UCSD-AML1 (cell line): ENCODE results near the gene MEF2B.
"Not testable (repeated sequence)": the region's sequence is repeated elsewhere in the genome, so short reads cannot be mapped to it uniquely, and the experiment has no call there.

Experiments used
- DNase-seq: peaks from one replicate; lab custom pipeline; 2025; ENCODE audit not compliant: unreplicated experiment; lab: John Stamatoyannopoulos, UW

MEF2B gene

DNA sequence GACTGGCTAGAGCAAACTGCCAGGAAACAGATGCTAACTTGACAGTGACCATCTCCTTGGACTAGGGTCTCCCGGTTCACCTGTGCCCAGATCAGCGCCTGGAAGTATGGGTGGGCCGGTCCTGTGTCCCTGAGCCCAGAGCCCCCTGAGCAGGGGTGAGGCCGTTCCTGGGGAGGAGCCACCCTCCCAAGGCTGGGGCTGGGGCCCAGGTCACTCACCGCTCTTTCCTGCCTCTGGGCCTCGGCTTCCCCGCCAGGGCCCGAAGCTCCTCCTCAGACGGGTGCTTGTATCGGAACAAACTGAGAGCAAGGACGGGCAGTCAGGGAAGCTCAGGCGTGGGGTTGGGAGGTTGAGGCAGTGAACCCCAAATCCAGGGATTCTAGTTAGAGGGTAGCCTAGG is 37.2 kb downstream of the MEF2B start:
- DNase-seq: no peak

DNA sequence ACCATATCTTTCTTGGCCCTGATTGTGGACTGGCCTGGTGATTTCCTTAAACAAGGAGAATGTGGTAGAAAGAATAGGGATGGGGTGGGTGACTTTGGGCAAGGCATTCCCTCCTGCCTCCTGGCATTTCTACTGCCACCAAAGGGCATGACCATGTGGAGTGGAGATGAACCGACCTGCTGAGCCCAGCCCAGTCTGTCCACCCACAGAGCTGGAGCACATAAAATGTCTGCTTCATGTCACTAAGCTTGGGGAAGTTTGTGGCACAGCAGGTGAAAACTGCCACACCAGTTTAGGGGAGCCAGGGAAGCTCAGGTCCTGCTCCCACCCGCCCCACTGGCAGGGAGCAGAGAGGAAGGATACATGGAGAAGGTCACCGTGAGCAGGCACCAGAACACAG is 38.1 kb downstream of the MEF2B start:
- DNase-seq: no peak

DNA sequence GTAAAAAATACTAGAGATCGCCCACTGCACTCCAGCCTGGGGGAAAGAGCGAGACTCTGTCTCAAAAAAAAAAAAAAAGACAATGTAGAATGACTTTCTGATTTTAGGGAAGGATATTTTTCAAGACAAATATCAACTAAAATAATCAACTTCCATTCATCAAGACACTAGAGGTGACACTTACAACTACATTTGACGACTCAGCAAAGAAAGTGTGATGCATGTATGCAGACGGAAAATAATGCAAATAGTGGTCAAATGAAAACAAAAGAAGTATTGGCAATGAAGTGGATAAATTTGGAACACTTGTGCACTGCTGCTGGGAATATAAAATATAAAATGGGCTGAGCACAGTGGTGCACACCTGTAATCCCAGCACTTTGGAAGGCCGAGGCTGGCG is 44.0 kb downstream of the MEF2B start:
- DNase-seq: no peak

DNA sequence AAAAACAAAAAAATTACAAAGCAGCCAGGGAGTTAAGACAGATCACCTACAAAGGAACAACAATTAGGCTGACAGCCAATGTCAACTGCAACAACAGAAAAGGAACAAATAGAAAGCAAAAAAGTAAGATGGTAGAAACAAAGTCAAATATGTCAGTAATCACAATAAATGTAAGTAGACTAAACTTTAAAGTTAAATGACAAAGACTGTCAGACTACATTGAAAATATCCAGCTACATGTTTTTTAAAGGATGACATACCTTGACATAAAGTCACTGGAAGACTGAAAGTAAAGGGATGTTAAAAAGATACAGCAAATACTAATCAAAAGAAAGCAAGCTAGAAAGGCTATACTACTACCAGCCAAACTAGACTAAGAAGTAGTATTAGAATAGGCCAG is 46.7 kb downstream of the MEF2B start:
- DNase-seq: no peak

DNA sequence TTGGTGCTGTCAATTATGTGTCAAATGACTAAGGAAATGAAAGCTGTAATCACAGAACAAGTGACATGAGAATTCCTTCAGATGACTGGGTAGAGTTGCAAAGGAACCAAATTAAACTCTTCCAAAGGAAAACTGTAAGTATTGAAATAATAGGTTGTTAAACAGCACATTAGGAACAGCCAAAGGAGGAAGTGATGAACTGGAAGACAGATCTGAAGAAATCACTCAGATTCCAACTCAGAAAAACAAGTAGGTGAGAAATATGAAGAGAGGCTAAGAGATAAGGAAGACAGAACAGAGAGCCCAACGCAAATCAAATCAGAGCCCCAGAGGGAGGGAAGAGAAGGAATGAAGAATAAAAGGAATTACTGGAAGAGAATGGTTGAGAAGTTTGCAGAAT is 47.2 kb downstream of the MEF2B start:
- no peak for DNase-seq

DNA sequence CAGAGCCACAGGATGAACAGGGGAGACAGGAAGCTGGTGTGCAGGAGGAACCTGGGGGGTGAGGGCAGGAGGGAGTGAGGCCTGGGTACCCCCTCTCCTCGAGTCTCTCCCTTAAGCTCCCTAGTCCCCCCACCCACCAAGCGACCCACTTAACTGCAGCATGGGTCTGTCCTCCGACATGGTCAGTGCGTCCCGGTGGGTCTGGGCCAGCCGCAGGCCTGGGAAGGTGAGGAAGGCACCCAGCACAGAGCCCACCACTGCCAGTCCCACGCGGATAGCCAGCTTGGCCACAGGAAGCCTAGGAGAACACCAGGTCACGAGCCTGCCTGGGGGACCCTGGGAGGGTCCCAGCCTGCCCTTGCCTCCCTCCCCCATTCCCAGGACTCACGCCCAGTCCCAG is 48.7 kb downstream of the MEF2B start:
- DNase-seq: no peak

DNA sequence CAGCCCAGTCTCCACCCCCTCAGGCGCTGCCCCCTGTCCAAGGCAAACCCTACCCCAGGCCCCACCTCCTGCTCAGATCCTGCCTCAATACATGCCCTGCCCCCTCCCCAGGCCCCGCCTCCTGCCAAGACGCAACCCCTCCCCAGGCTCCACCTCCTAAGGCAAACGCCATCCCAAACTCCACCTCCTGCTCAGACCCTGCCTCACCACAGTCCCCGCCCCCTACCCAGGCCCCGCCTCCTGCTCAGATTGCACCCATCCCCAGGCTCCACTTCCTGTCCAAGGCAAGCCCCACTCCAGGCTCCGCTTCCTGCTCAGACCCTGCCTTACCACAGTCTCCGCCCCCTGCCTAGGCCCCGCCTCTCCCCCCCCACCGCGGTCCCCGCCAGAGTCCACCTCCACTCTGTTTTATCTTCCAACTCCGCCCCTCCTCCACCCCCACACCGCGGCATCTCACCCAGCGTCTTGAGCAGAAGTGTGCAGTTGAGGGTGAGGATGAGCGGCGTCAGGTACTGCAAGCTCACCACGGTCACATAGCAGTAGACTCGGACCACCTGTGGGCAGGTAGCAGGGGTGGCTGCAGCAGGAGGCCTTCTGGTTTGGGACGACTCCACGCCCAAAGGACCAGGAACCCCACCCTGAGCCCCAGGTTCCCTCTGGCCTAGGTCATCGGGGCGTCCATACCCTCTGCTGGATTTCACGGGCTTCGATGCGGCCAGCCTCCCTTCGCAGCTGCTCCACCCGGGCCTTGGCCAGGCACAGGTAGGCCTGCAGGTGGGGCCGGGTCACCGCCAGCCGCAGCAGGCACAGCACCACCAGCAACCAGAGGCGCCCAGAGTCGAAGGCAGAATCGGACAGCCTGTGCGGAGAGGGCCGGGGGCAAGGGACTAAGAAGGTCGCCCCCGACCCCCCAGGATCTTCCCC is 49.5 kb downstream of the MEF2B start:
- no peak for DNase-seq

DNA sequence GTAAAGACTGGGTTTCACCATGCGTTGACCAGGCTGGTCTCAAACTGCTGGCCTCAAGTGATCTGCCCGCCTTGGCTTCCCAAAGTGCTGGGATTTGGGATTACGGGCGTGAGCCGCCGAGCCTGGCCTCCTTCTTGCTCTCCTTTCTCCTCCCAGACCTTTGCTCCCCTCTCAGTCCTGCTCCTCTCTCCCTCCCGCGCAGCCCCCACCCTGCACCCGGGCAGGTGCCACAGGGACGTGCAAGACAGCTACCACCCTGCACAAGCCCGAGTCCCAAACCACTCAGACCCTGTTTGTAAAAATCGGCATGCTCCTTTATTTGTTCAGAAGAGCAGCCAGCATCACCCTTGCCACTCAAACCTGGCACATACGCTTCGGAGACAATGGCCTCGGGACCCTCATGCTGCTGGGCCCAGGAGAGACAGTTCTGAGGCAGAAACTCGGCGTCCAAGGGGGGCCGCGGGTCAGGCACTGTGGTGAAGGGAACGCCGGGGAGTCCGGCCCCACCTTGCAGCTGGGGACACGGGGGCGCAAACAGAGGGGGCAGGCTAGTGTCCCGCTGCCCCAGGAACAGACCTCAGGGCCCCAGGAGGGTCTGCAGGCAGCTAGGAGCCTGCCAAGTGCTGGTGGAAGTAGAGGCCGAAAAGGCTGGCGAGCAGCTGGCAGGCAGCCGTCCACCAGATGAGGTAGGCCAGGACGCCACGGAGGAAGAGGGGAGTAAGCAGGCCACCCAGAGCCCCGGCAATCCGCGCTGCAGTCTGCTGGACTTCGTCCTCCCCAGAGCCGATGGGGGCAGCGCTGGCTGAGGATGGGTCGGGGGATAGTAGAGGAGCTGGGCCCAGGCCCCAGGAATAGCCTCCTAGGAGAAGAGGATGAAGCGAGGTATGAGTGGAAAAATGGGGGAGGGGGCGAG is 50.5 kb downstream of the MEF2B start:
- DNase-seq: no peak

DNA sequence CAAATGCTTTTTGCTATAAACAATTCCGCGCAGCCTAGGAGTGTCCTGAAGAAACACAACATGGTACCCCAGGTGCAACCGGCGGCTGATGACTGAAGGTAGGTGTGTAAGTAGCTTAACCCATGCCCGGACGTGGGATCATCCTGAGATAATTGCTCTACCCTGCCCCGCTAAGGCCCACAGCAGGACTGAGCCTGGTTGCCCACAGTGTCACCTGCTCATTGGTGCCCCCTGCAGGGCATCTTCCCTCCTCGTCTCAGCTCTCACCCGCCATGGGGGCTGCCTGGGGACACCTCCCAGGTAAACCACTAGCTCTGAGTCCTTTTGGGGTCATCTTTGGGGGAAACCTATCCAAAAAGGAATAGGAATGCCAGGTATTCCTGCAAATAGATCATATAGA is 54.1 kb downstream of the MEF2B start:
- peak; percentile 48 for DNase-seq

DNA sequence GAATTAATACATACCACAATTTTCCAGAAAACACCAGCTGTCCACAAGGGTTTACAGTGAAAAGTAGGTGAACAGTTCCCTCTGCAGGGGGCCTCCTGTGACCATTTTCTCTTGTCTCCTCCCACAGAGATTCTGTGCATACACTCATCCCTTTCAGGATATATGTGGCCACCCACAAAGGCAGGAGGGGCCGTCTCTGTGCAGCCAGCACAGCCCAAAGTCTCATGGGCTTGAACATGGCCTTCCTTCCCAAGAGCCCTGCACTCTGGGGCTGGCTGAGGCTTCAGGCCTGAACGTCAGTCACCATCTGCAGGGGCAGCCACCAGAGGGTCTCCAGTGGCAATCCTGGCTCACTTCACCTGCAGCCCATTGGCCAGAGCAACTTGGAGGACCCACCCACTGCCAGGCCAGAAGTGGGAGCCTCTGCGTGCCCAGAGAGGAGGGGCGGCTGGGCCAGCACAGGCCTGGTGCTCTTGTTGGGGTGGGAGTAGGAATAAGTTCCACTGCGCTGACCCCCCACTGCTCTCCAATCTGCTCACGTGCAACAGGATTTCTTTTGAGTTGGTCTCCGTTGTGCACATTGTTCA is 56.9 kb downstream of the MEF2B start:
- DNase-seq: peak; percentile 35

DNA sequence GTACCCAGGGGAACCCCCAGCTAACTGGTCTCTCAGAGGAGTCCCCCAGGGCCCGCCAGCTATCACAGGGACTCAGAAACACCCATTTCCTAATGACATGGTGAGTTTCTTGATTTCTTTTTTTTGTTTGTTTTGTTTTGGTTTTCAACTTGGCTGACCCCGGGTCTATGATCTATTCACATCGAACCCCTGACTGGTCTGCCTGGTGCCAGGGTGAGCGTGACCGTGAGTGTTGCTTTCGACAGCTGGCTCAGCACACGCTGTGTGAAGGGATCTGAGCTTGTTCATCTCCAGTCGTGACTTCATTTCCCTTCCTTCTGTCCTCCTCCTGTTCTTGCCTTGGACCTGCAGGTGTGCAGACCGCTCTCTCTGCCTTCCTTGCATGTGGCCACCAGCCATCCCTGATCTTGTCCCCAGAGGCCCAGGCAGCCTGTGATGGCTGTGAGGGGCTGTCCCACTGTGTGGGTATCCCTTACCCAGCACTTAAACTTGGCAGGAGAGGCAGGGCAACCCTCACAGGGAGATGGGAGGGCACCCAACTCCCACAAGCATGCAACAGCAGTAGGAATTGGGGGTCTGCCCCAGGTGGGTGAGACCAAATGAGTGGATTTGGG is 58.0 kb downstream of the MEF2B start:
- no peak for DNase-seq

DNA sequence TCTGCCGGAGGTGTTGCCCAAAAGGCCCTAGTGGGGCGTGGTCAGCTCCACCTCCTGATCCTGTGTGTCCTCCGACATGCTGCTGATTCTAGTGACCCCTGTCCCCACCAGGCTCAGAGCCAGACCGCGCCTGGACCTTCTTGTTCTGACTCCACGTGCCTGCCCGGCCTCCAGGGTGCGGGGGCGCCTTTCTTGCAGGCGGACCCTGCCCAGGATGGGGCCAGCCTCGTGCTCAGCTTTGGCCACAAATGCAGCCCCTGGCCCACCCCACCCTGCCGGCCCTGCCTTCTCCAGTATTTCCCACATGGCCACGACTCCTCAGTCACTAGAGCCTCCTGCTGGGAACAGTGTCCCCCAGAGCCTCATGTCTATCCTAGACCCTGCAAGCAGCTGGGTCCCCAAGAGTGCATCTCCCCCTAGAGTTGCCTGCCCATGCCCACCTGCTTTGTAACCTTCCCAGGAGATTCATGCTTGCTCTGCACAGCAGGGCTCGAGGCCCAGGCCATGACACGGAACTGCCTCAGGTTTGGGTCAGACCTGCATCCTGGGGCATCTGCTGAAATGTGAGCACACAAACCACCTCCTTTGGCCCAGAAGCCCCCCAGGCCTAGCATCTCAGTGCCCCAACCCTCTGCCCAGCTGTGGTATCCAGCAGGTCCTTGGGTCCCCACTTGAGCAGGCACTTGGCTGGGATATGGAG is 58.8 kb downstream of the MEF2B start:
- DNase-seq: no peak

DNA sequence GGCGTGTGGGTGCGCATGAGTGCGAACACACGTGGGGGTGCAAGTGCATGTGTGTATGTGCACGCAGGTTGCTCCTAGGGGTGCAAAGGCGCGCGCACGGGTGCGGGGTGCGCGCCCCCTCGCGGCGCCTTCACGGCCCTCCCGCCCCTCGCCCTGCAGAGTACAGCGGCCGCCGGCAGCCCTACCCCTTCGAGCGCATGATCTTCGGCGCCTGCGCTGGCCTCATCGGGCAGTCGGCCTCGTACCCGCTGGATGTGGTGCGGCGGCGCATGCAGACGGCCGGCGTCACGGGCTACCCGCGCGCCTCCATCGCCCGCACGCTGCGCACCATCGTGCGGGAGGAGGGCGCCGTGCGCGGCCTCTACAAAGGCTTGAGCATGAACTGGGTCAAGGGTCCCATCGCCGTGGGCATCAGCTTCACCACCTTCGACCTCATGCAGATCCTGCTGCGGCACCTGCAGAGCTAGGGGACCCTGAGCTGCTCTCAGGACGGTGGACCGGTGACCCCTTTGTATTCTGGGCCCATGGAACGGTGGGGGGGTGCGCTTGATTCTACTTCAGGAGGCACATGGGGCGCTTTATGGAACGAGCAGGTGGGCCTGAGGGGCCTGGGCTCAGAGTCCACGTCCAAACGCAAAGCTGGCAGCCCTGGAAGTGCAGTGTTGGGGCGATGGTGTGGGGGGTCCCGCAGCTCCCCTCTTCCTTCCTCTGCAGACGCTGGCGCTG is 59.5 kb downstream of the MEF2B start:
- no peak for DNase-seq

DNA sequence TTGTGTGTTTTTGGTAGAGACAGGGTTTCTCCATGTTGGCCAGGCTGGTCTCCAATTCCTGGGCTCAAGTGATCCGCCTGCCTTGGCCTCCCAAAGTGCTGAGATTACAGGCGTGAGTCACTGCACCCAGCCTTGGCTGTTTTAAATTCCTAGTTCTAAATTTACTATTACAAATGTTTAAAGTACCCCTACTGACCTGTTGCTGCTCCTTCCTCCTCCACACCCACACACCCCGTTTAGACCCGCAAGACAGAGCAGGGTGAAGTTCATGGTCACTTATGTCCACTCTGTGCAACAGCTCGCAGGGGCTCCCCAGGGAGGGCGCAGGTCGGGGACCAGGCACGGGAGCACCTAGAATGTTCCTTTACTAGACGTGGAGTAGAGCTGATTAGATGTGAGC is 60.5 kb downstream of the MEF2B start:
- no peak for DNase-seq

DNA sequence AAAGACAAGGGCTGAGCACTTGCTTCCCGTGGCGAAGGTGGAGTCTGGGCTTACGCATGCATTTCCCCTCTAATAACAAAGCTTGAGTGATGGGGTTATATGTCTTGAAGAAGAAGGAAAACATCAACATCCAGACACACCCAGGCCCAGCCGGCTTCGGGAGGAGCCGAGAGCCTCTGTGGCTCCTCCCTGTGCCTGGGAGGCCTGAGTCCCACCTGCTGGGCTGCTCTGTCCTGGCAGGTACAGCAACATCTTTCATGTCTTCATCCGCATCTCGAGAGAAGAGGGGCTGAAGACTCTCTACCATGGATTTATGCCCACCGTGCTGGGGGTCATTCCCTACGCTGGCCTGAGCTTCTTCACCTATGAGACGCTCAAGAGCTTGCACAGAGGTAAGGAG is 62.4 kb downstream of the MEF2B start:
- DNase-seq: no peak

DNA sequence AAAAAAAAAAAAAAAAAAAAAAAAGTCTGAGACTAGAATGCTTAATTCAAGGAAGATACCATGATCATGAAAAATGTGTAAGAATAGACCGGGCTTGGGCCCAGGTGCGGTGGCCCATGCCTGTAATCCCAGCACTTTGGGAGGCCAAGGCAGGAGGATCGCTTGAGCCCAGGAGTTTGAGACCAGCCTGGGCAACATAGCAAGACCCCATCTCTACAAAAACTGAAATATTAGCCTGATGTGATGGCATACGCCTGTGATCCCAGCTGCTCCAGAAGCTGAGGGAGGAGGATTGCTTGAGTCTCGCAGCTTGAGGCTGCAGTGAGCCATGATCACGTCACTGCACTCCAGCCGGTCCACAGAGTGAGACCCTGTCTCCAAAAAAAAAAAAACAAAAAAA is 63.1 kb downstream of the MEF2B start:
- DNase-seq: not testable (repeated sequence)

DNA sequence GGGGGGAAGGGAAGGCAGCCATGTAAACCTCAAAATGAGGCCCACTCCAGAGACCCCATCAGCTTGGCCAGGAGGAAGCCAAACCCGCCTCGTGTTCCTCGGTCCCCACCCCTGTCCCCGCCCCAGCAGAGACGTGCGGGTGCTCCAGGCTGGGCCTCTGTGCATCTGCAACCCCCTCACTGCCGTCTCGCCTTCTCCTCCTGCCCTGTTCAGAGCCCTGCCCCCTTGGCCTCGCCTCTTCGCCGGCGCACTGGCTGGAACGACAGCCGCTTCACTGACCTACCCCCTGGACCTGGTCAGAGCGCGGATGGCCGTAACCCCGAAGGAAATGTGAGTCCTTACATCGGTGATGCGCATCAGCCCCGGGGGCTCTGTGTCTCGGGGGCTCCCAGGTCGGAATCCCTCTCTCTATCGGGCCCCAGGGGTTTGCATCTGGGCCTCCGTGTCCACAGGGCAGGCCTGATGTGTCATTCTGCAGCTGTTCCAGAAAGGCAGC is 64.0 kb downstream of the MEF2B start:
- DNase-seq: no peak

DNA sequence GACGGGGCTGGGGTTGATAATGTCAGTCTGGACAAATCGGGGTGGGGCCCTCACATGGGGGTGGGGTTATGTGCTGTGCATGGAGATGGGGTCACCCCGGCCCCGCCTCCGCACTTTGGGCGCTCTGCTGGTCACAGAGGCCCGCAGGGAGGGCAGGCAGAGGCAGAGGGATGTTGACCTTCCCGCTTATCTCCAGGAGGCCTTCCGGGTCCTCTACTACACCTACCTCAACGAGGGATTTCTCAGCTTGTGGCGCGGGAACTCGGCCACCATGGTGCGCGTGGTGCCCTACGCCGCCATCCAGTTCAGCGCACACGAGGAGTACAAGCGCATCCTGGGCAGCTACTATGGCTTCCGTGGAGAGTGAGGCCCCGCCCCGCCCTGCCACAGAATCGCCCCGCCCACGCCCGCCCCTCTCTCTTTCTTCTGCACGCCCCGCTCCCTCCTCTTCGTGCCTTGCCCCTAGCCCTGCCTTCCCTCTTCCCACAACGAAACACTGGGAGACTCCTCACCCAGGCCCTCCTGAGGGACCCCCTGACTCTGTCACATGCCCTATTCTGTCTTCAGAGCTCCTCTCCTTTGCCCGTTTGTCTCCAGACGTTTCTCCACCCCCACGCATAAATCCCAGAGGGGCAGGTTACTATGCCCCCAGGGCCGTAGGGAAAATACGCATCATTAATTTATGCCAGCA is 64.6 kb downstream of the MEF2B start:
- DNase-seq: no peak

DNA sequence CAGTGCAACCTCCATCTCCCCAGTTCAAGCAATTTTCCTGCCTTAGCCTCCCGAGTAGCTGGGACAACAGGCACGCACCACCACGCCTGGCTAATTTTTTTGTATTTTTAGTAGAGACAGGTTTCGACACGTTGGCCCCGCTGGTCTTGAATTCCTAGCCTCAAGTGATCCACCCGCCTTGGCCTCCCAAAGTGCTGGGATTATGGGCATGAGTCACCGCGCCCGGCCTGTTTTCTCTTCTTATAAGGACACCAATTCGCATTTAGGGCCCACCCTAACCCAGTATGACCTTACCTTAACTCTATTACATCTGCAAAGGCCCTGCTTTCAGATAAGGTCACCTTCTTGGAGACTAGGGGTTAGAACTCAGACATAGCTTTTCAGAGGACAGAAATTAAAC is 66.9 kb downstream of the MEF2B start:
- DNase-seq: no peak
